SKM-1 treated with dmso at 0.1 percent for 144 hours (cell line): Measurements from ENCODE around the gene CENPN.

Experiments used
- DNase-seq: peaks from one replicate; lab custom pipeline; 2025; ENCODE audit not compliant: unreplicated experiment; lab: John Stamatoyannopoulos, UW

The CENPN gene

DNA sequence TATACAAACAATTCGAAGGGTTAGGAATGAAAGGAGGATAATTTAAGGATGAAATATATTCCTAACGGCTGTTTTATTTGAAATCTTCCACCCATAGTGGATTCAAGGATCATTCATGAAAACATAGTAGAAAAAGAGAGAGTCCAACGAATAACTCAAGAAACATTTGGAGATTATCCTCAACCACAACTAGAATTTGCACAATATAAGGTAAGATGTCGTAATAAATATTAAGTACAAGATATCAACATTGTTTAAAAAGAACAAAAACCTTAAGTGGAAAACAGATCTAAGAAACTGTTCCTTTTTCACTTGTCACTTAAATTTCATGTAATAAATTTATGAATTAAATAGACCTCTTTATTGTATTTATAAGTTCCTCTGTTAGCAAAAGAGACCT, 19.4 kb downstream of the CENPN start:
- DNase-seq: no peak

DNA sequence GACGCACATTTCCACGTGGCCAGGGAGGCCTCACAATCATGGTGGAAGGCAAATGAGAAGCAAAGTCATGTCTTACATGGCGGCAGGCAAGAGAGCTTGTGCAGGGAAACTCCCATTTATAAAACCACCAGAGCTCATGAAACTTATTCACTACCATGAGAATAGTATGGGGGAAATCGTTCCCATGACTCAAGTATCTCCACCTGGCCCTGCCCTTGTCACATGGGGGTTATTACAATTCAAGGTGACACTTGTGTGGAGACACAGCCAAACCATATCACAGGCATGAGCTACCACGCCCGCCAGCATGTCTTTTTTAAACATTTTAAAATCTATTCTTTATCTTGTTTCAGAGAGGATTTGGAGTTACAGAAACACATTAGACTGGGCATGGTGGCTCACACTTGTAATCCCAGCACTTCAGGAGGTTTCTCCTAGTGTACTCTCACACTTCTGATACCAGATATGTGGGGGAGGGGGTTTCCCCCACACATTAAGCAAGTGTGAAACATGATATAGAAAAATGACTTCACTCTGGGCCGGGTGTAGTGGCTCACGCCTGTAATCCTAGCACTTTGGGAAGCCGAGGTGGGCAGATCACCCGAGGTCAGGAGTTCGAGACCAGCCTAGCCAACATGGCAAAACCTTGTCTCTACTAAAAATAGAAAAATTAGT, 23.1 kb downstream of the CENPN start:
- DNase-seq: no peak

DNA sequence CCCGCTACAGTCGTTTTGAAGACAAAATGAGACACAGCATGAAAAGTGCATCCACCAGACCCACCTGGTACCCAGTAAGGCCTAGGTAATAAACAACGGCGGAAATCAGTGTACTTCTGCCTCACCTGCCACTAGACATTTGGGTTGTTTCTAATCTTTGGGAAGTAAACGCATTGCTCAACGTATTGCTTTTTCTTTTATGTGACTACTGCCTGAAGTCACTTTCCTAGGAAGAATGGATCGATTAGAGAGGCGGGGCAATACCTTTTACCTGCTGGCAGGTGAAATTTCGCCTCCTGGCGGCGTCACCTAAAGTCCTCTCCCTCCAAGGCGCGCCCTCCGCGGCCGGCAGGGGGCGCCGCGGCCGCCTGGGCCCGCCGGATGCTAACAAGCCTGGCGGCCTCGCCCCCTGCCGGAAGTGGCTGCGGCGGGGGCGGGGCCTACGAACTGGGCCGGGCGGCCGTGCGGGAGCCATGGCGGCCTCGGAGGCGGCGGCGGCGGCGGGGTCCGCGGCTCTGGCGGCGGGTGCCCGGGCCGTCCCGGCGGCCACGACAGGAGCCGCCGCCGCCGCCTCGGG, 28.5 kb downstream of the CENPN start, which contains the start of gene ATMIN:
ATMIN (plus strand) TSS at position 445 of the 577 bp plus-strand sequence; CDS start at position 474, 29 bp downstream.
- peak; percentile 62 for DNase-seq

DNA sequence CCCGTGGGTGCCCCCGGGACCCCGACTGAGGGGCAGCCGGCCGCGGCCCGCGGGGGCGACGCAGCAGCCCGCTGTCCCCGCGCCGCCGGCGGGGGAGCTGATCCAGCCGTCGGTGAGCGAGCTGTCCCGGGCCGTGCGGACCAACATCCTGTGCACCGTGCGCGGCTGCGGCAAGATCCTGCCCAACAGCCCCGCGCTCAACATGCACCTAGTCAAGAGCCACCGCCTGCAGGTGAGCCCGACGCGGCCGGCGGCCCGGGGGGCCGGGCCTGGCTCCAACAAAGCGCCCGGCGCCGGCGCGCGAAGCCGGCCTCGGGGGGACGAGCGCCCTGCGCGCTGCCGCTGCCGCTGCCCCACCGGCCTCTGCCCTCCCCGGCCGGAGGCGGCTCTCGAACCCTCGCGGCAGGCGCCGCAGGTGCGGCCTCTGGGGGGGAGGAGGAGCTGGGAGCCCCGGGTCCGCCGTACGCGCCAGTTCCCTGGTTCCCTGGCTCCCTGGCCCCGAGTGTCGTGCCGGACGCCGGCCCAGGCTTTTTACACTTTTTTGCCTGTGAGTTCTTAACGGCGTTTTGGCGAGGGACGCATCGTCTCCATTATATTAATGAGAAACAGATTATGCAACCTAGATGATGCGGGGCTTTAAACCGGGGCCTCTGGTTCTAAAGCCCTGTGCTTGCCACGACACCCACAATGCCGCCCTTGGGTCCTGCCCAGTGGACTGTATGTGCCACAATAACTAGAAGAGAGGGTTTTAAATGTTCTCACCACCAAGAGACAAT, 29.1 kb downstream of the CENPN start:
- no peak for DNase-seq

DNA sequence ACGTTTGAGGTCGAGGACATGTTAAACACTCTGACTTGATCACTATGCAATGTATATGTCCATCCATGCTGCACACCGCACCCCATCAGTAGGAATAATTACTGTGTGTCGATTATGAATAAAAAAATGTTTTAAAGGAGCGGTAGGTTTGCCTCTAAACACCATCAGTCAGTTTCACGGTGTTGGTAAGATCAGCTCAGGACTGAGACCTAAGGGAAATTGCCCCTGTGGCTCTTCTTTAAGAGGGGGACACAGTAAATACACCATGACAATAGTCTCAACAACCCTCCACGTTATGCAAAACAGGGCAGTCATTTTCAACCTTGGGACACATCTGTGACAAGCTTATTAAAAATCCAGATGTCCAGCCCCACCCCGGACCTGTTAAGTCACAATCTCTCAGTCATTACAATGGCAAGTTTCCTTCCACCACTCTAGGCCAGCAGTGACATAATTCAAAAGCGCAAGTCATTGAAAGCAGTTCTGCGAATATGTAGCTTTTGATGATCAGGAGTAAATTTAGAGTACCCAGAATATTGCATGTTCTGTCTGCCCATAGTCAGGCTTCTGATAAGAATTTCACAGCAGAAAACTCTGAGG, 29.8 kb downstream of the CENPN start:
- DNase-seq: no peak

DNA sequence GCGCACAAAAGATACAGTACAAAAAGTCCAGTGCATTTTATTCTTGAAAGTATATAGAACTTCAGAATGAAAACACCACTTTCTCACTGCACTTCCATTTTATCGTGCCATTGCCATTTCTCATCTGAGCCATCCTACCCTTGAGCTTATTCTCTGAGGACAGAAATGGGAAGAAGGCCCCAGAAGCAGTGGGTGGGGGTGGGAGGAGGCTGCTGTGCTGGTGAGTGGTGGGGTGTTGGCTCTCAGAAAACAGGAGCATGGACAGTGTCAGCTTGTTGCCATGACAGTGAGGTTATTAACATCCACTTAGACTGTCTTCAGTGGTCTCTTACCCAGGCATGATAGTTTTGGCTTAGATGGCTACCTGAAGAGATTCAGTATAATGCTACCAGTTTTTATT, 33.1 kb downstream of the CENPN start:
- no peak for DNase-seq

DNA sequence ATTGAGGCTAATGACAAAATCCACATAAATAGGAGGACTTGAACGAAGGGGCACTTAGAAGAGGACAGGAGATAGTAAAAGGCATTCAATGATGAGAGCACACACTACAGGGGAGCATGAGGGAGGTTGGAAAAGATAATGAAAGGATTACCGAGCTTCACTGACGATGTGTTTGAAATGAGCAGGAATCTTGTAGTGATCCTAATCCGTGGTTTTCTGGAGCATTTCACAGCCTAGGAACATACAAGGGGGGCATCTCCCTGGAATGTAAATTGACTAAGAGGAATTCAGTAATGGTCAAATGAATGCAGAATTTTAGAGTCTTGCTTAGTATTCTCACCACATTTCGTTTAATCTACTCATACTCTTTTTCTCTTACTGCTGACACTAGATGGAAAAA, 33.8 kb downstream of the CENPN start:
- DNase-seq: no peak

DNA sequence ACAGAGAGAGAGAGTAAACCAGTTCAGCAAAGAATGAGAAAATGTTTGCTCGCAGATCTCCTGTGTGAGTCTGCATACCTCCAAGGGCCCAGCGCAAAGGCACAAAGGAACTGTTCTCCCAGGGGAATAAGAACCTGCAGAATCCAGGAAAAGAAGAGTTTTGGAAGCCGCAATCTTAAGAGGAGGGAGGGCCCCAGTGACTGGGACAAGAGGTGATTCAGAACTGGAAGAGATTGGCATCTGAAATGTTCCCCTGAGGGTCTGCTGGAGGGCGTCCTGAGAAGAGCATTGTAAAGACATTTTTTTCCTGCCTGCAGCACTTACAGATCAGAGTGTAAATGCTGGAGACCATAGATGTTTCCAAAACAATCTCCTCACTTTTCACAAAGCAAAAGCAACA, 34.7 kb downstream of the CENPN start:
- no peak for DNase-seq

DNA sequence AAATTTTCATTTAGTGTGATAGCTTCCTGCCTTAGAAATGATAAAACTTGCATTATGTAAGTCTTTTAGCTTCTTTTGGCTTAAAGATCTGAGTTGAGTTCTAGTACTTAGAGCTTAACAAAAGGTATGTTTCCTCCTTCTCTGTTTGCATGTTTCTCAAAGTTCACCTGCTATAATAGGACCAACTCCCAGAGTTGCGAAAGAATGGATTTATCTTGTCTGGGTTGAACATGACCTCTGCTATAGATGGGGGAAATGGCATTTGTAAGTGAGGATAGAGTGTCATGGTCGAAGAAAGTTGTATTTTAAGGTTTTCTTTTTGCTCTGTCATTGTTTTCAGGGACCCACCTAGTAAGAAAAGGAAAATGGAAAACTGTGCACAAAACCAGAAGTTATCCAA, 35.8 kb downstream of the CENPN start:
- no peak for DNase-seq

DNA sequence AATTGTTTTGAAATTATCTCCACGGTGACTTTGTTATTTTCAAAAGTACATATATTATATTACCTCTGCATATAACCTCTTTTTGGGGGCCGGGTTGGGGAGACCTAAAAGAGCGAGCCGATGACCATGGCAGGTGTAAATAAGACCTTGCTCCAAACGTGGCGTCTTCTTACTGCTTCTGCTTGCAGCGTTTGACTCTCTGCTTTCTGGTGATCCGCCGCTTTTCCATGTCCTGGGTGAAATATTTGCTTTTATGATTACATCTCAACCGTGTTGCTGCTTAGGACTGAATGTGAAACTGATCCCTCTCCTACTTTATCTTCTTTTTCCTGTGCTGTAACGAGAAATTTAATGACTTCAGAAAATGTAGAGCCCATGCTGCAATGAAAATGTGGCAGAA, 46.7 kb downstream of the CENPN start:
- DNase-seq: no peak

DNA sequence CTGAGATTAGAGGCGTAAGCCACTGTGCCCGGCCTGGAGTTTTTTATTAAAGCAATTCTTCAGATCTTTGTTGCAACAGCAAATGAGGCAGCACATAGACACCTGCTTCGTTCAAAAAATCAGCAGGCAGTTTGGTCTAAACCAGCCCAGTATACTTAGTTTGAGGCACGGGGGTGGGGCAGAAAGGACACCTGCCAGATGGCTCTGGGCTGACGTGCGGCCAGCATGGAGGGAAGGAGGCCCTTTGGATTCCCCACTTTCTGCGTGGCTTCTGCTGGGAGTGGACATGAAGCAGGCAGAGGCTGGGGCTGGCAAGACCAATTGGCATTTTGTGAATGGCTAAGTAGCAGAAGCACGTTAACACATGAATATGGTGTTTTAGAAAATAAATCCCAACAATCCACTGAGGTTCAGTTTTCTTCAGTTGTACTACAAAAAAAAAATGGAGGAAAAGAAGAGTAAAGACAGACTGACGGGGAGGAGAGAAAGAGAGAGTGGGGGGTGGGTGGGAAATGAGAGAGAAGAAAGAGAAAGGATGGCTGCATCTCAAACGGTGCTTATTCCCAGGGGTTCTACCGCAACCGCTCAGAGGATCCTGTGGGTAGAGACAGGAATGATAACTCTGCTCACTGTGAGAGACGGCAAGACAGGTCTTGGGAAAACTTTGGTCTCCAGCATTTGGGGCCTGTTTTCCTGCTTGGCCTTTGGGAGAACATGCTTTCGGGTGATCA, 53.7 kb downstream of the CENPN start:
- DNase-seq: no peak

DNA sequence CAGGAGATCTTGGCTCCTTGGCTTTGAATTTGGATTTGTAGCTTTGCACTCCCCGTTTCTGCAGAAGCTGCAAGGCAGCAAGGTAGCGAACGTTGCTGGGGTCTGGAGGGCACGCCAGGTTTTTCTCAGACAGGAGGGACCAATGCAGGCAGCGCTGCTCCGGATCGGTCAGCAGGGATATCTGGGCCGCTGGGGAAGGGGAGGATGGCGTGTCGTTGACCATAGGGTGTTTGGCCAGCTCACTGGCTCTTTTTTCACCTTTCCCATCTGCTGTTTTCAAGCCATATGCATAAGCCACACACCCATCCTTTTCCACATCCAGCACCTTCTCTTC, 54.3 kb downstream of the CENPN start:
- no peak for DNase-seq

DNA sequence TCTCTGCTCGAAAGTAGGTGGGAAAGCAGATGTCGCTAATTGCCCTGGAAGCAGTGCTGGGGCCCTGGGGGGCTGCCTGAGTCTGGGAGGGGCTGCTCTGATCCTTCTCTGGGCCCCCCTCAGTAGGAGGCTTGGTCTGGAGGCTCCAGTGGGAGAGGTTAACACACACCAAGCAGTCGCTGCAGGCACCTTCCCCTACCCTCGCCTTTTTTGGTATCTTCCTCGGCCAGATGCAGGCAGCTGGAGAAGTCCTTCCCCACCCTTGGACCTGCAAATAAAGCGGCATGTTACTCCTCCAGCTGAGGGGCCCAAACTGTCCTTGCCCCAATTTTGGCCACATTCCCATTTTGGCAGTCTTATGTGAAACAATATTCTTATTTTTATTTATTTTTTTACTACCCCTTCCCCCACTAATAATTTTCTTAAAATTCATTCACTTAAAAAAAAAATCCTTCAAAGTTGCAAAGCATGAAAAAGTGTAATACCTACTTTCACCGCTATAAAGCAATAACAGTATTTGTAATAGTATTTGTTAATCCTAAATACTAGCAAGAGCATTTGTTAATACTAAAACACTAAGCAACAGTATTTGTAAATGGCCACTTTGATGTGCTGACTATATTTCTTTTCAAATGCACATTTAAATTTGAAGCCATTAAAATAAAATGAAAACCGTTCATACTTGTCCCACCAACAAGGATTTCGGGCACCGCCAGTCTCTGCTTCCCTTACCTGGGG, 55.0 kb downstream of the CENPN start:
- DNase-seq: no peak

DNA sequence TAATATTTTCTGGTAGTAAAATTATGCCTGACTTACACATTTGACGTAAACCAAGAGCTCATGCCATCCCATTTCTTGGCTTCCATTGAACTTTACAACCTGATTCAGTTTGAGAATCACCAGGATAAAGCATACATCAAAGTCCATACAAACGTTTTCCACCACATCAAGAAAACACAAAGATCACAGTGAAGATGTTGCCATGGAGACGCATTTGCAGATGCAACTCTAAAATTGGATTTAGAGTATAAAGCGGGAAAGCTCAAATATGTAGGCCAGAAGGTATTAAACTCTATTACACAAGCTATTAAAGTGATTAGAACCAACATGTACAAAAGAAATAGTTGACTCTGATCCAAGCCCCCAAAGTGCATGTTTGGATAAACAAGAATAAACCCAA, 59.7 kb downstream of the CENPN start:
- no peak for DNase-seq

DNA sequence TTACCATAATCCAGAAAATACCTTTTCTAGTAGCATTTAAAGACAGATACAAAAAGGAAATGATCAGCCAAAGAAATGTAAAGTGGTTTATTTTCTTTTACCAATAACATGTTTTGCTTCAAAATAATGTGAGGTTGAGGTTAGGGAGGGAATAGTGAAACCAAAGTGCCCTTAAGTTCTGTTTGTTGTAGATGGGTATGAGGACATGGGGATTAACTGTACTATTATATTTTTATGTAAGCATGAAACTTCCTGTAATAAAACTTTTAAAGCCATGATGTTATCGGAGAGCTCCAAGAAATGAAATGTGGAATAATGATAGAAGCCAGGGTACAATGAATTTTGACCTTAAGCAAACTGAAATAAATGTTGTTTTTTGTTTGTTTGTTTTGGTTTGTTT, 60.2 kb downstream of the CENPN start:
- no peak for DNase-seq

DNA sequence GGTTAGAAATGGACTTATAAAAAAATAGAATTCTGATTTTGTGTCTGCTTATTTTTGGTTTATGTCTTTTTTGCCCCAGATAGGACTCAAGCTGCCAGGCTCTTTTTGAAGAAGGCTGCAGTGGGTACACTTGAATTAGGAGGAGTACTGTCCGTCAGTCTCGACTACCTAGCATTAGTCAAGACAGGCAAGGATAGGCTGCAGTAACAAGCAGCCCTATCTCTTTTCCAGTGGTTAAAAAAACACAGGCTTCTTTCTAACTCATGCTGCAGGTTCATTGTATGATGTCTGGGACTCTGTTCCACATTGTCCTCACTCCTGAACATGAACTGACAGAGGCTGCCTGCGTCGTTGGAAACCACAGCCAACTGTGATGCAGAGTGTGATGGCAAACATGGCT, 62.0 kb downstream of the CENPN start:
- DNase-seq: no peak

DNA sequence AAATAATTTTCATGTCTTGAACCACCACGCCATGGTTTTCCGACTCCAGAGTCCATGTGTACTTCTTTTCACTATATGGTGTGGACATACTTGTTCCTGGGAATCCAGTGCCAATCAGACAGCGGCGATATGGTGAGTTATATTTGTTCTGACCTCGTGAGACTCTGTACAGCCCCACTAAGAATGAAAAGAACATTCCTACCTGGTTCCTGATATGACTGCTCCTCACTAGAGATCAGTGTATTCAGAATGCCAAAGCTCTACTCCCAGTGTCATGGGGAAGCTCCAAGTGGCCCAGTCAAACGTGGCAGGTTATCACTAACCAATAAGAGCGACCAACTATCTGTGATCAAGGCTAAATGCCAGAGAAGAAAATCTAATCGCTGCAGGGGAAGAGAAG, 64.0 kb downstream of the CENPN start:
- no peak for DNase-seq

DNA sequence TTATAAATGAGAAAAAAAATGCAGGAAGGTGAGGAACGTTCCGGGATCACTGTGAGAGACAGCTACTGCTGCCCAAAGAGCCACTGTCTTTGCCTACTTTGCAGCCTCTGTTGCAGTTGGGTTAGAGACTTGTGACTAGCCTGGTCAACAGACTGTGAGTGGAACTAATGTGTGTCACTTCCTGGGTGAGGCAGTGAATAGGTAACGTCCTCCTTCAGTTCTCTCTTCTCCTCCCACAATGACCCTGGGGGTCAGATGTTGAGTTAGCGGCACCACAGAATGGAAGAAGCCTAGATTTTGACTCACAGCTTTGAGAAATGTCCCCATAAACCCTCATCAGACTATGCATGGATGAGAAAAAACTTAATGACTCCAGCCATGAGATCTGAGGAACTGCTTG, 64.8 kb downstream of the CENPN start:
- no peak for DNase-seq

DNA sequence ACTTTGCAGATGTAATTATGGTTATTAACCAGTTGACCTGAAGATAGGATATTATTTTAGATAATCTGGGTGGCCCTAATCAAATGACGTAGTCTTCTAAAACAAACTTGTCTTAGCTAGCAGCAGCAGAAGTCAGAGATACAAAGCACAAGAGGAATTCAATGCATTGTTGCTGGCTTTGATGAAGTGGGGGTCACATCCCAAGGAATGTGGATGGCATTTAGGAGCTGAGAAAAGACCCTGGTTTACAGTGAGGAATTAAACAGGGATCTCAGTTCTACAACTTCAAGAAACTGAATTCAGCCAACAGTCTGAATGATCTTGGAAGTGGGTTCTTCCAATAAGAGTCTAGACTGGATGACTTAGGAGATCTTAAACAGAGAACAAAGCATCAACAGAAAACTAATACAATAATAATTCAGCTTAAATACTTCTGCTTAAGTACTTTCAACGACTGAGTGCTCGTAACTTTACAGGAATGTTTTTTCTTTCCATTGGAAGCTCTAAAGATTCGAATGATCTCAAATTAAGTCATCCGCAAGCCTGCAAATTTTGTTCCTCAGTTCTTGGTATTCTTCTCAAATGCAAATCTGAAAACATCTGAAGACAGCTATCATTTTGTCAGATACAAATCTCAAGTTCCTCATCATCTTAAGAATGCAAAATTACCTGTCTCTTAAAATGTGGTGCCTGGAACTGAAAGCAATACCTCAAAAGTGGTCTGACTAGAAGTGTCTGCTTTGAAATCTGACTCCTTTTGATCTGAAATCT, 66.7 kb downstream of the CENPN start:
- no peak for DNase-seq

DNA sequence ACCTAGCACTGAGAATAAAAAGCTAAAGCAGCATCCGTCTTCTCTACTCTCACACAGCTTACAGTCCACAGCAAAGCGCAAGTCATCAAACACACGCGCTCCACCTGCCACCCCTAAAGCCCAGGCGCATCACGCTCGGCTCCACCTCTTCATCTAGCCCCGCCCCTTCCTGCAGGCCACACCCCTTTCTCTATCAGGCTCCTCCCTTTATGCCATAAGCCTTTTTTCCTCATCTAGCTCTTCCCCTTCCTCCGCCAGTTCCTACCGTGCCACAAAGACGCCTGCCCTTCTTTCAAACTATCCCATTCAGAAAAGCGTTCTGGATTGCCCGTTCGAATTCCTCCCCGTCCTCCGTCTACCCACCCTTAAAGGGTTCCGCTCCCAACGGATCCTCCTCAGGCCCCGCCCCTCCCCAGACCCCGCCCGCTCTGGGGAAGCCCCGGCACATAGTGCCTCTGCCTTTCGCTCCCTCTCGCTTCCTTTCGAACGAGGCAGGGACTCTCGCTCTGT, 69.6 kb downstream of the CENPN start:
- peak; percentile 79 for DNase-seq
